ENCODE data around the gene POM121L12.

The POM121L12 gene
- total RNA-seq: 0 to 0.14 reads per million in 2 donors

- no peak for DNase-seq
Observed at GRCh38 chr7:53035499-53036412, at the start of gene POM121L12. Gene POM121L12, plus strand, starts transcription at chr7:53035633. Its CDS starts 39 bp downstream, at chr7:53035672.

GRCh38 chr7:52992001-52992400, 43.4 kb upstream of the POM121L12 start:
- no peak for DNase-seq

- no peak for DNase-seq
Observed at GRCh38 chr7:52992479-52993162, 42.8 kb upstream of the POM121L12 start.

GRCh38 chr7:52995676-52996075, 39.8 kb upstream of the POM121L12 start:
- no peak for DNase-seq

- DNase-seq: no peak
Observed at GRCh38 chr7:53001221-53001620, 34.2 kb upstream of the POM121L12 start.

GRCh38 chr7:53002389-53002788, 33.0 kb upstream of the POM121L12 start:
- no peak for DNase-seq

GRCh38 chr7:53003653-53004445, 31.6 kb upstream of the POM121L12 start:
- no peak for DNase-seq

GRCh38 chr7:53013925-53014324, 21.5 kb upstream of the POM121L12 start:
- no peak for DNase-seq

GRCh38 chr7:53015463-53015862, 20.0 kb upstream of the POM121L12 start:
- DNase-seq: no peak

- no peak for DNase-seq
Observed at GRCh38 chr7:53022893-53023292, 12.5 kb upstream of the POM121L12 start.

GRCh38 chr7:53048638-53049037, 13.2 kb downstream of the POM121L12 start:
- DNase-seq: no peak

GRCh38 chr7:53050433-53050832, 15.0 kb downstream of the POM121L12 start:
- no peak for DNase-seq

GRCh38 chr7:53059591-53059990, 24.2 kb downstream of the POM121L12 start:
- DNase-seq: no peak

GRCh38 chr7:53060066-53060465, 24.6 kb downstream of the POM121L12 start:
- no peak for DNase-seq

- no peak for DNase-seq
Observed at GRCh38 chr7:53062796-53063195, 27.4 kb downstream of the POM121L12 start.

- no peak for DNase-seq
Observed at GRCh38 chr7:53068673-53069072, 33.2 kb downstream of the POM121L12 start.

GRCh38 chr7:53070883-53071282, 35.5 kb downstream of the POM121L12 start:
- no peak for DNase-seq

Measured in T-helper 9 cell (primary cell).